GM21723 (cell line): Measurements from ENCODE around the gene DNAJB2.
"Not testable (repeated sequence)": the region's sequence is repeated elsewhere in the genome, so short reads cannot be mapped to it uniquely, and the experiment has no call there.

Experiments used
- ATAC-seq: cut with Tn5 transposase; IDR thresholded peaks from one replicate; pipeline ENCODE4 v1.9.1; 2021; ENCODE audit warnings: mild to moderate bottlenecking, moderate library complexity; ENCODE audit not compliant: unreplicated experiment

DNAJB2 gene

DNA sequence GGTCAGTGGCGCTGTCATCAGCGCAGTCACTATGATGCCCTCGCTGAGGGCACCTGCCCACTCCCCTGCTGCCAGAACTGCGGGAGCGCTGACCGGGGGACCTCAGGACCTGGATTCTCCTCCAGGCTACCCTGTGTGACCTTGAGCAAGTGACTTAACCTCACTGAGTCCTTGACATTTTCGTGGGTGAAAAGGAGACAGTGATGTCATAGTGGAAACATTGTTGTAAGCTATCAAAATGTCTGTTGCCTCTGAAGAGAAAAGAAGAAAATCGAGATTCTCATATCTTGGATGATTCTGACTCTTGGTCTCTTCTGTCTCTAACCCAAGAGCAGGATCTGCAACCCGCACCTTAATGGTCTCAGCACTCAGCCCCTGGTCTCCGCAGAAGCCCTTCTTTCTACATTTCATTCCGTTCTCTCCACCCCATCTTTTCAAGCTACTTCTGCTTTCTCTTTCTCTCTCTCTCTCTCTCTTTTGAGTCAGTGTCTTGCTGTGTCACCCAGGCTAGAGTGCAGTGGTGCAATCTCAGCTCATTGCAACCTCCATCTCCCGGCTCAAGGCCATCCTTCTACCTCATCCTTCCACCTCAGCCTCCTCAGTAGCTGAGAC is 24.5 kb upstream of the DNAJB2 start:
- peak; percentile 35 for ATAC-seq

- not testable (repeated sequence) for ATAC-seq
These were observed 20.2 kb upstream of the DNAJB2 start for GRCh38 chr2:219258942-219259341.

GRCh38 chr2:219261024-219261855 is 17.9 kb upstream of the DNAJB2 start:
- no peak for ATAC-seq

- no peak for ATAC-seq
These were observed 12.9 kb upstream of the DNAJB2 start for GRCh38 chr2:219266232-219266631.

DNA sequence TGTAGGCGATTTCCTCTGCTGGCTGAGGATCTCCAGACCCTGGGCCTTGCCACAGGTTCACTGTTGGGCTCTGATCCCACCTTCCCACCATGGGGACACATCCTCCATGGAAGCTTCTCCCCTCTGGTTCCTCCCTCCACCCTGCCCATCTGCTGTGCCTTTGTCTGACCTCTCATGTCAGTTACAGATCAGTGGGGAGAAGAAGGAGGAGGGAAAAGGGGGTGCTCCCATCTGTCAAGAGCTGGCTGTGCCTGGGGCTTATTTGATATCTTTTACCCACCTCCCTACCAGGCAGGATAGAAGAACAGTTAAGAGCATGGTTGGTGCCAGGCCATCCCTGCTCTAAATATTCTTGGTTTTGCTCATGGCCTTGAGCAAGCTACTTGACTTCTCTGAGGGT is 12.3 kb upstream of the DNAJB2 start:
- ATAC-seq = no peak

GRCh38 chr2:219268294-219268693 is 10.9 kb upstream of the DNAJB2 start:
- ATAC-seq = no peak

- ATAC-seq = no peak
These were observed 9.7 kb upstream of the DNAJB2 start for GRCh38 chr2:219269362-219270054.

DNA sequence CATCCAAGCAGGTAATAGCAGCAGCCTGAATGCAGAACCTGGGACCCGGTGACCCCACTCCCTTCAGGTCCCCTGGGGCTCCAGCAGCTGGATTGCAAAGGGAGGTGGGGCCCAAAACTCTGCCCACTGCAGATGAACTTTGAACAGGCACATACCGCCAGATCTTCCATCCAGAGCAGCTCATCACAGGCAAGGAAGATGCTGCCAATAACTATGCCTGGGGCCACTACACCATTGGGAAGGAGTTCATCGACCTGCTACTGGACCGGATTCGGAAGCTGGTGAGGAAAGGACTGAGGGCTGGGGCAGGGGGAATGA is 9.2 kb upstream of the DNAJB2 start:
- ATAC-seq = no peak

GRCh38 chr2:219271021-219271420 is 8.1 kb upstream of the DNAJB2 start:
- ATAC-seq = no peak

- ATAC-seq = no peak
These were observed 6.8 kb upstream of the DNAJB2 start for GRCh38 chr2:219272356-219272755.

DNA sequence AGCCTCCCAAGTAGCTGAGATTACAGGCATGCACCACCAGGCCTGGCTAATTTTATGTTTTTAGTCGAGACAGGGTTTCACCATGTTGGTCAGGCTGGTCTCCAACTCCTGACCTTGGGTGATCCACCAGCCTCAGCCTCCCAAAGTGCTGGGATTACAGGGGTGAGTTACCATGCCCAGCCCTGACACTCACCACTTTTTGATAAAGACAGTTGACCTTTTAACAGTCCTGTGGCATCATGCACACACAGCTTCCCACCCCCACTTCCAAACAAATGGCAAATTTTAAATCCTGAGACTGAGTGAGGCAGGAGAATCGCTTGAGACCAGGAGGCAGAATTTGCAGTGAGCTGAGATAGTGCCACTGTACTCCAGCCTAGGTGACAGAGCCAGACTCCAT is 6.2 kb upstream of the DNAJB2 start:
- no peak for ATAC-seq

DNA sequence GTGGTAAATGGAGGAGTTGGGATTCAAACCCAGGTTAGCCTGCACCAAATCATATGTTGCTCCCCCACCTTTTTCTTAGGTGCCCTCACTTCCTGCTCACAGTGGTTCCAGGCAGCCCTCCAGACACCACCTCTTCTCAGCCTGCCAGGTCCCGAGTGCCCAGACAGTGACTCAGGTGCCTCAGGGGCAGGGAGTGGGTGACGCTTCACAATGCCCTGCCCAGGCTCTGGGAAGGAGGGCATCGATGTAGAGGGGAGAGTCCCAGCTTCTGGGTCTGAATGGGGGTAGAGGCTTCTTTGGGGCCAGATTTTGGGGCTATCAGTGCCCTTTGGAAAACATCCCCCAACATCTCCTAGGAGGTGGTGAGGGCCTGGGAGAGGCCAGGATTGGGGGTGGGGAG is 5.2 kb upstream of the DNAJB2 start:
- ATAC-seq = no peak

- ATAC-seq = no peak
These were observed 4.7 kb upstream of the DNAJB2 start for GRCh38 chr2:219274361-219274921.

DNA sequence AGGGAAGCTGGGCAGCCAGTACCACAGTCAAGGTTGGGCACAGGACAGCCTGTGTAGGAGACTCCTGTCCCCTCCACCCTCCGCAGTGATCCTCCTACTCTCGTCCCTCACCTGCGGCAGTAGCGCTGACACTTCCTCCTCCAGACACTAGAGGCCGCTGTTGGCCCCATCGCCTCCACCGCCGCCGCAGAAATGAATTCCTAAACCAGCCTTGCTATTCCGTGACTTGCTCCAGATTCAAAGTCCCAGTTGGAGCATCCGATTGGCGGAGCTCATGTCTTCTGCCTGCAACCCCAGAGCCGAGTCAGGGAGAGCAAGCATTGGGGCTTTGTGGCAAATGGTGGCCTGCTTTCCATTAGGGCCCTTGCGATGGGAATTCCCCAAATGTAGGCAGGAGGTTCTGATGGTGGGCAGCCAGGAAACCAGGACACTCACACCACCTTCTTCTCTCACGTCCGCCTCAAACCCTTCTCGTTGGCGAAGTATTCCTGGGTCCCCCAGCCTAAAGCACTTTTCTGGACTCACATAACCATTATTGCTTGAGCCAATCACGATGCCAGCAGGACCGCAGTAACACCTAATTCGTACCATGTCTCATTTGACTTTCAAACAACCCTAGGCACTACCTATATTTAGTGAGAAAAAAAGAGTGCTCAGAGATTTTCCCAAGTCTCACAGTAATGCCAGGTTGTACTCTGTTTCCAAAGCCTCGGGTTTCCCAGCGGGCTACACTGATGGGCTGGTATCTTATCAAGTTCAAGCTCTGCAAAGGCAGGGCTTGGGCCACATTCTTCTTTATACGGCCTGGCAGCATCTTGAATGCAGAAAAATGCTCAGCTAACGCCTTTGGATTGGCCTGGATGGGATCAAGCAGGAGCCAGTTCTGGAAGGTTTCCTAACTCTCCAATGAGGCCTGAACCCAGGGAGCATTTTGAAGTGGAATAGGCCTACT is 1.2 kb upstream of the DNAJB2 start:
- peak; percentile 24 for ATAC-seq

GRCh38 chr2:219278655-219279150 is 463 bp upstream of the DNAJB2 start:
- peak; percentile 5 for ATAC-seq

GRCh38 chr2:219279916-219280516 is 850 bp downstream of the DNAJB2 start:
- ATAC-seq = no peak

DNA sequence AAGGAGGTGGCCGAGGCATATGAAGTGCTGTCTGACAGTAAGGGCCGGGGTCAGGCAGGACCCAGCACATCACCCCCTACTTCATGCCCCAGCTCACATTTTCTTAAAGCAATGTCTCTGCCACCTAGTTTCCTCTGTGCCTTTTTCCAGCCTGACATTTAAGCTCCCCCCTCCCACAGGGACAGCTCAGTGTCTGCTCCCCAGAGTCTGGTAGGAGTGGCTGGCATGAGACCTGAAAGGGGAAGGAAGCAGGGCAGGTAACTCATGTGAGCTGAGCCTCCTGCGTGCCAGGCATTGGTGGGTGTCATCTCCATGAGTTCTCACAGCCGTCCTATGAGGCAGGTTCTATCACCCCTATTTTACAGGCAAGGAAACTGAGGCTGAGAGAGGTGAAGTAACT is 1.5 kb downstream of the DNAJB2 start:
- ATAC-seq = no peak

- no peak for ATAC-seq
These were observed 2.4 kb downstream of the DNAJB2 start for GRCh38 chr2:219281588-219281987.

GRCh38 chr2:219282375-219282774 is 3.2 kb downstream of the DNAJB2 start:
- no peak for ATAC-seq

- ATAC-seq = no peak
These were observed 3.9 kb downstream of the DNAJB2 start for GRCh38 chr2:219282943-219283581.
